ENCODE measurements around the gene GALNT13. TPM values are rescaled to one million over a fixed set of nuclear protein-coding genes. Genes with fewer than 3 reads are reported as not detected.

Gene GALNT13
- total RNA-seq, 1 donor from 2014 or later: 5.8 TPM

DNA sequence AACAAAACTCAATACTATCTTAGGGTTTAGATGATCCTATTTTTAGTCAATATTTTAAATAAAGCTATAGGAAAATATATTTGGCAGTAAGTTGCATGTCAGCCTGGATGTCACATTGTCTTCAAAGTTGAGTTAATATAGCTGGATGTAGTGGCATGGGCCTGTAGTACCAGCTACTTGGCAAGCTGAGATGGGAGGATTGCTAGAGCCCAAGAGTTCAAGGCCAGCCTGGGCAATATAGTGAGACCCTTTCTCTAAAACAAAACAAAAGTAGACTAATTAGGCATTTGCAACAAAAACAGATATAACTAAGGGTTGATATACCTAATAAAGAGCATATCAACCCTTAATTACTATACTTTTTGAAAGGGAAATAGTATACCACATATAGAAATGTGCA is 572.2 kb downstream of the GALNT13 start:
- ATAC-seq: no peak
- Histone ChIP-seq H3K4me3 (no peak overlapping the region), H3K36me3 (no peaks in the 10 kb centered on the region), H3K9me3 (no peaks in the 10 kb centered on the region), H3K27ac (no peak overlapping the region), H3K4me1 (no peaks in the 10 kb centered on the region), H3K27me3 (no peaks in the 10 kb centered on the region)
- DNase-seq: no peak
- intact Hi-C loops (cut with DNase I): no loop called here
- TF ChIP-seq, protein P1, sequence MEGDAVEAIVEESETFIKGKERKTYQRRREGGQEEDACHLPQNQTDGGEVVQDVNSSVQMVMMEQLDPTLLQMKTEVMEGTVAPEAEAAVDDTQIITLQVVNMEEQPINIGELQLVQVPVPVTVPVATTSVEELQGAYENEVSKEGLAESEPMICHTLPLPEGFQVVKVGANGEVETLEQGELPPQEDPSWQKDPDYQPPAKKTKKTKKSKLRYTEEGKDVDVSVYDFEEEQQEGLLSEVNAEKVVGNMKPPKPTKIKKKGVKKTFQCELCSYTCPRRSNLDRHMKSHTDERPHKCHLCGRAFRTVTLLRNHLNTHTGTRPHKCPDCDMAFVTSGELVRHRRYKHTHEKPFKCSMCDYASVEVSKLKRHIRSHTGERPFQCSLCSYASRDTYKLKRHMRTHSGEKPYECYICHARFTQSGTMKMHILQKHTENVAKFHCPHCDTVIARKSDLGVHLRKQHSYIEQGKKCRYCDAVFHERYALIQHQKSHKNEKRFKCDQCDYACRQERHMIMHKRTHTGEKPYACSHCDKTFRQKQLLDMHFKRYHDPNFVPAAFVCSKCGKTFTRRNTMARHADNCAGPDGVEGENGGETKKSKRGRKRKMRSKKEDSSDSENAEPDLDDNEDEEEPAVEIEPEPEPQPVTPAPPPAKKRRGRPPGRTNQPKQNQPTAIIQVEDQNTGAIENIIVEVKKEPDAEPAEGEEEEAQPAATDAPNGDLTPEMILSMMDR (IDR thresholded peaks at IDR 0.05): no peak

DNA sequence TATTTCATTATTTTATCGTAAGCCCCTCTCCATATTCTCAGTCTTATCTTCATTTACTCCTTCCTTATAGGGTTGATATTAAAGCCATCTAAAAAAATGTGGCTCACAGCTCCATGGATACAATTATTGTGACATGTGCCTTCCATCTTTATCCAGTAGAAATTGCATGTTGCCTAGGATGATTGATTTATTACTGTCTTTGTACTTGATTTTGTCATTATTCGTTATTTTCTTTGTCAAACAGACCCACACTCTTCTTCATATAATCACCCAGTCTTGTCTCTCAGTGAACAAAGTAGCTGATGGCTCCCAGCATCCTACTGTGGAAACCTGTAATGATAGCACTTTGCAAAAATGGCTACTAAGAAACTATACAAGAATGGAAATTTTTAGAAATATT is 574.6 kb downstream of the GALNT13 start:
- no peak for ATAC-seq
- intact Hi-C loops (cut with DNase I): no loop called here
- TF ChIP-seq, protein P1 (IDR thresholded peaks at IDR 0.05): no peak

DNA sequence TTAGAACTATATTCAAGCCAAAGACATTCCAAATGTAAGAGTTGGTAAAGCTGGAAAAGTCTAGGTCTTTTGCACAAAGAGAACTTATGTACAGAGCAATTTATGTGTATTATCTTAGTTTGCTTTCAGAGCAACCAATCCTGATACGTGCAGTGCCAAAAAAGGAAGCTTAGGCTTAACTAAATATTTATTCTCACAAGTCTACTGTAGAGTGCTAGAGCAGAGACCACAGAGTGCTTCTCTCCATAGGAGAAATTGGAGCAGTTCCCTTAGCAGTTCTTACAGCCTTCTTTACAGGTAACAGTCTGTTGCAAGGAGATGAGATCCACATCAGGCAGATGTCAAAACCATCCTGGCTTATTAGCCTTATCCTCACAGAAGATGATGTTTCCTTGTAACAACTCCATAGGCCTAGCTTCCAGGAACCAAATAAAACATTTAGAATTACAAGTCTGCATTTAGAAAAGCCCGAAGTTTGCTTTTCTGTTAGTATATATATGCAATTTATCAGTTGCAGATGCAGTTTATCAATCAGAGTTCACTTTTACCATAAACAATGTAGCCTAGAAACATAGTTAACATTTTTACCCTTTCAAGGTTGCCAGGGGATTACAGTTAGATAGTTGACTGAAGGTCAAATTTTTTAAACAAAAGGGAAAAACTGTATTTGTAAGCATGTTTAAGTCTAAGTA is 576.2 kb downstream of the GALNT13 start:
- intact Hi-C loops (cut with DNase I): no loop called here
- H3K27me3 ChIP-seq: no peaks in the 10 kb centered on the region
- TF ChIP-seq, protein P1 (IDR thresholded peaks at IDR 0.05): no peak
- H3K36me3 ChIP-seq: no peaks in the 10 kb centered on the region
- no peaks in the 10 kb centered on the region for H3K9me3 ChIP-seq
- no peak overlapping the region for H3K27ac ChIP-seq
- no peak overlapping the region for H3K4me3 ChIP-seq
- H3K4me1 ChIP-seq: no peaks in the 10 kb centered on the region
- ATAC-seq (peak; percentile 32), DNase-seq (no peak)

More for the DNA sequence above, 574.6 kb downstream of the GALNT13 start:
- Histone ChIP-seq H3K27me3 (no peaks in the 10 kb centered on the region), H3K4me1 (no peaks in the 10 kb centered on the region), H3K4me3 (no peak overlapping the region), H3K9me3 (no peaks in the 10 kb centered on the region), H3K36me3 (no peaks in the 10 kb centered on the region), H3K27ac (no peak overlapping the region)
- DNase-seq: no peak

DNA sequence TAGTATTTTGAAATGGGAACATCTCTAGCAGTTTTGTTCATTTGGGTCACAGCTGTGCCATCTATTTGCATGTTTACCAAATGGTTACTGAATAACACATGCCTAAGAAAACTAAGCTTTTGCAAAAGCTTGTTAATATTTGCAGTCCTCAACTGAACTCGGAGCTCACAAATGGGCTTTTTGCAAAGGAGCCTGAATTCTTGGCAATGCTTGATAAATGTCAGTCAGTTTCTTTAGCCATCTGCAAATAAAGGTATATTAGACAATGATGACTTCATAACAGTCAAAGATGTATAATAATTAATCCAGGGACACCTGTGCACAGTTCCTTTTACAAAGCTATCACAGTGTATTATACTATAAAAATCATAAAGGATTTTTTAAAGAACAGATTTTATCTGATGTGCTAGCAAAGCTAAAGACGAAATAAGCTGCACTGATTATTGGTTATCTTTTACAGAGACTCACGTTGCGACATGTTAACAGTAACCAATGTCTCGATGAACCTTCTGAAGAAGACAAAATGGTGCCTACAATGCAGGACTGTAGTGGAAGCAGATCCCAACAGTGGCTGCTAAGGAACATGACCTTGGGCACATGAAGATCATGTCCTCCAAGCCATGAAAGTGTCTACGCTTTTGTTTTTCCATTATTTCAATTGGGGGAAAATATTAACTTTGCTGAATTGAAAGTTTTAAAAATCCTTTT is 578.4 kb downstream of the GALNT13 start:
- H3K27ac ChIP-seq: no peak overlapping the region
- ATAC-seq (no peak), DNase-seq (no peak)
- intact Hi-C loops (cut with DNase I): no loop called here
- no peaks in the 10 kb centered on the region for H3K9me3 ChIP-seq
- H3K27me3 ChIP-seq: no peaks in the 10 kb centered on the region
- TF ChIP-seq, protein P1 (IDR thresholded peaks at IDR 0.05): no peak
- H3K36me3 ChIP-seq: no peaks in the 10 kb centered on the region
- H3K4me3 ChIP-seq: no peak overlapping the region
- no peaks in the 10 kb centered on the region for H3K4me1 ChIP-seq

DNA sequence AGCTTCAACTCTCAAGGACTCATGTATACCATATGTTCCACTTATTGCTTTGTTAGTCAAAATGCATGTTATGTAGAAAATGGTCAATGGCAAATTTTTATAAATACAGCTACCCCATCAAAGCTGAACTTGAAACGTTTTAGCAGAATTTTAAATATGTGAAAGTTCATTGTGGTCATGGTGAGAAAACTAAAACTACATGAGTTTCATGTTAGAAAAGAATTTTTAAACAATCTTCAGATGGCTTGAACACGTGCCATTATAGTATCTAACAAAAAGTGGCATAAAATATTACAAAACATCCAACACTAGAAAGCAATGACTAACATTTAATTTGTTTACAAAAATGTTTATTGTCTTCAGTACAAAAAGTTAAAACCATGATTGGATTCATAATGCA is 580.7 kb downstream of the GALNT13 start:
- DNase-seq: no peak
- Histone ChIP-seq H3K27me3 (no peaks in the 10 kb centered on the region), H3K27ac (no peak overlapping the region), H3K36me3 (no peaks in the 10 kb centered on the region), H3K4me1 (no peaks in the 10 kb centered on the region), H3K9me3 (no peaks in the 10 kb centered on the region), H3K4me3 (no peak overlapping the region)
- TF ChIP-seq, protein P1 (IDR thresholded peaks at IDR 0.05): no peak
- intact Hi-C loops (cut with DNase I): no loop called here
- no peak for ATAC-seq

Measured in upper lobe of right lung (tissue), 1 donor.